ENCODE results near the gene SLC24A3.

SLC24A3 gene

DNA sequence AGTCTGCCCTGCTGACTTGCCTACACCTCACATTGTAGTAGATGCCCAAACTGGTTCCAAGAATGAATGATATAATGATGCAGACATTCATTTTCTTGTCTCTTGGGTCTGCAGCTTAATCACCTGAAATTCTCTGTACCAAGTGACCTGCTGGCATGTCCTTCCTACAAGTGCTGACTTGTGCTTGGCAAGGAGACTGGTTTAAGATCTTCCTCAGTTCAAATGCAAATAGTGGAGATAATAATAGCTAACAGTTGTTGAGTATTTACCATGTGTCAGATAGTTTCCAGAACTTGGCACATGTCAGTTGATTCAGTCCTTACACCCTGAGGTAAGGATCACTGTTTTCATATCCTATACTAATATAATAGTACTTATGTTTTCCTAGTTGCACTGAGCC, 223.4 kb downstream of the SLC24A3 start:
- TF ChIP-seq JUND (IDR thresholded peaks at IDR 0.05; ENCODE audit: low read depth): no peak
- in situ Hi-C loops (cut with HindIII; ENCODE audit: low pct_unique_long_range_greater_than_20kb, low sequenced_read_pairs): no loop called here
- peak in 1 of 2 experiments; percentile 19 for DNase-seq (ENCODE audit: low read depth in 1 of 2, low spot score in 1 of 2)

DNA sequence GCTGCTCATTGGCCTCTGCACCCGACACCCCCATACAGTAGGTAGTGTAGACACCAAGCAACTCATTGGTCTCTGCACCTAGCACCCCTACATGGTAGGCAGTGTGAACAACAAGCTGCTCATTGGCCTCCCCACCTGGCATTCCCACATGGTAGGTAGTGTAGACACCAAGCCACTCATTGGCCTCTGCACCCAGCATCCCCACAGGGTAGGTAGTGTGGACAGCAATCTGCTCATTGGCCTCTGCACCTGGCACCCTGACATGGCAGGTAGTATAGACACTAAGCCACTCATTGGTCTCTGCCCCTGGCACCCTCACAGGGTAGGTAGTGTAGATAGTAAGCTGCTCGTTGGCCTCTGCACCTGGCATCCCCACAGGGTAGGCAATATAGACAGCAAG, 226.0 kb downstream of the SLC24A3 start:
- no peak for TF ChIP-seq JUND (IDR thresholded peaks at IDR 0.05; ENCODE audit: low read depth)
- in situ Hi-C loops (cut with HindIII; ENCODE audit: low pct_unique_long_range_greater_than_20kb, low sequenced_read_pairs): no loop called here
- no peak for DNase-seq (ENCODE audit: low read depth in 1 of 2, low spot score in 1 of 2)

DNA sequence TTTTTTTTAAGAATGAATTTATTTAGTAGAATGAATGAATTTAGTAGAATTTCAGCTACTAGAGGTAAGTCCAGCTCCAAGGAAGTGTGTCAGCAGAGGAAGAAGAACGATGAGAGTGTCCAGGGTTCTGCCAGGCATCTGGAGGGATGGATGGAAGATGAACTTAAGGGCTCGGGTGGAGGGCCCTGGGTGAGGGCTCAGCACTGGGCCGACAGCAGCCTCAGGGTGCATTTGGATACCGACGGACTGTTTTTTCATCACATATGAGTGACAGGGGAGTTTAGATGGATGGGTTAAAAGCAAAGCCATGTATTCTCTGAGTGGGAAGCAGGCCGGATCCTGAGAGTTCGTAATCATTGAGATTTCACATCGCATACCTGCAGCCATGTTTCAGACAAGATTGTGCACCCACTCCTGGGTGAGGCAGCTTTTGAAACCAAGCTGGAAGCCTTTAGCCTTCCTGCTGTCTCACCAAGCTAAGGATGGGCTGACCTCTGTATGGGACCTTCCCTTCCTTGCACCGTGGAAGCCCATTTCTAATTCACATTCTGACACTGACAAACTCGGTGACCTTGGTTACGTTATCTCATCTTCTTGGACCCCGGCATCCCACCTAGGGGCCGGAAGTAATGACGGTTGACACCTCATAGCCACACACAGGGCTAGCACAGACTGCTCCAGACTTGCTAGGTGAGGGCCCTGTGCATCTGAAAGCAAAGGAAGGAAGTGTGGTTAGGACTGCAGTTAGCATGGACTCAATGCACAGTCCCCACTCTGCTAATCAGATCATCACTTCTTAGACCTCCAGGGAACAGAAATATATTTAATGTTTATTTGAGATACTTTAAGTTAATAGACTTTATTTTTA, 228.5 kb downstream of the SLC24A3 start:
- no peak for DNase-seq (ENCODE audit: low read depth in 1 of 2, low spot score in 1 of 2)
- in situ Hi-C loops (cut with HindIII; ENCODE audit: low pct_unique_long_range_greater_than_20kb, low sequenced_read_pairs): no loop called here

GRCh38 chr20:19446246-19446645, 233.8 kb downstream of the SLC24A3 start:
- DNase-seq (ENCODE audit: low read depth in 1 of 2, low spot score in 1 of 2): no peak
- no peak for TF ChIP-seq JUND (IDR thresholded peaks at IDR 0.05; ENCODE audit: low read depth)
- in situ Hi-C loops (cut with HindIII; ENCODE audit: low pct_unique_long_range_greater_than_20kb, low sequenced_read_pairs): no loop called here

More for the DNA sequence above, 228.5 kb downstream of the SLC24A3 start:
- TF ChIP-seq JUND (IDR thresholded peaks at IDR 0.05; ENCODE audit: low read depth): no peak

DNA sequence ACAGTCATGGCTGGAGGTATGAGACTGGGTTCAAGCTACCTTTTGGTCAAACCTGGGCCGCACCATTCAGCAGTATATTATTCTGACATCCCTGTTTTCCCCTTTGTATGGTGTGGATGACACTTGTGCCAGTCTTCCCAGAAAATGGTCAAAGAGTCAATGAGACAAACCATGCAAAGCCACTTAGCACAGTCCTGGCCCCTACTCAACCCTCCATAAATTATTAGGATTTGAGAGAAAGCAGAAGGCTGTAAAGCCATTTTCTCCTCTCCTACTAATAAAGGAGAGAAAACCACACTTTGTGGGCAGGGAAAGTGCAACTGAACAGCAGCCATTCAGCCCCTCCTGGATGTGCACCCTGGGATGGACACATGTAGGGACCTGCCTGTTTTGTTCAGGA, 236.2 kb downstream of the SLC24A3 start:
- no peak for DNase-seq (ENCODE audit: low read depth in 1 of 2, low spot score in 1 of 2)
- in situ Hi-C loops (cut with HindIII; ENCODE audit: low pct_unique_long_range_greater_than_20kb, low sequenced_read_pairs): no loop called here
- no peak for TF ChIP-seq JUND (IDR thresholded peaks at IDR 0.05; ENCODE audit: low read depth)

- in situ Hi-C loops (cut with HindIII; ENCODE audit: low pct_unique_long_range_greater_than_20kb, low sequenced_read_pairs): no loop called here
- no peak for TF ChIP-seq JUND (IDR thresholded peaks at IDR 0.05; ENCODE audit: low read depth)
Observed at GRCh38 chr20:19449051-19449450, 236.6 kb downstream of the SLC24A3 start.

DNA sequence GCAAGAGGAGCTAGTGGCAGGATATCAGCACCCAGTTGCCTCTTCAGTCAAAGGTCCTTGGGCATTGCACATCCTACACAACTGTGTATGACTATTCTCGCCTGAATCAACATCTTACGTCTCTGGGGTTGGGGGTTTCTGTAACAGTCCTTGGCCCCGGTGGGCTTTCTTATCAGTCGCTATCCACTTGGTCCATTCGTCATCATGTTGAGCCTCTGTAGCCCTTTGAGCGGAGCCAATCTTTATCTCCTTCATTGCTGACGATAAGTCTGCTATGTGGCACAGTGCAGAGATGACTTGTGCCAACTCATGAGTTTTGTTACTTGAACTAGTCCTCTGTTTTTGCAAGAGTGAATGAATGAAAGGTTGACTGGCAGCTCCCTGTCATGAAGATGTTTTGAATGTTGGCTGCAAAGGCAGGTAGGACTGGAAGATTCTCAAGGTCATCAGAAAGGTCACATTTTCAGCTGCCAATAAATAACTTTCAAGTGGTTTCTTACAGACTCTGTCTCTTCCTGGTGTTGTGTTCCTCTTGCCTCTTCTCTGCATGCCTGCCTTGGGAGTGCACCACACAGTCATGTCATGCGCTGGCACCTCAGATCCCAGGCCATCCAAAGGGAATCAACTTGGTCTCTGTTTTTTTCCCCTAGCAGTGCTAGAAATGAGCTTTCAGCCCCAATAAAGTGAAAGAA, 238.9 kb downstream of the SLC24A3 start:
- no peak for TF ChIP-seq JUND (IDR thresholded peaks at IDR 0.05; ENCODE audit: low read depth)
- in situ Hi-C loops (cut with HindIII; ENCODE audit: low pct_unique_long_range_greater_than_20kb, low sequenced_read_pairs): no loop called here

More at GRCh38 chr20:19449051-19449450, 236.6 kb downstream of the SLC24A3 start:
- no peak for DNase-seq (ENCODE audit: low read depth in 1 of 2, low spot score in 1 of 2)

GRCh38 chr20:19451923-19452295, 239.5 kb downstream of the SLC24A3 start:
- in situ Hi-C loops (cut with HindIII; ENCODE audit: low pct_unique_long_range_greater_than_20kb, low sequenced_read_pairs): no loop called here
- TF ChIP-seq JUND (IDR thresholded peaks at IDR 0.05; ENCODE audit: low read depth): no peak
- no peak for DNase-seq (ENCODE audit: low read depth in 1 of 2, low spot score in 1 of 2)

More for the DNA sequence above, 238.9 kb downstream of the SLC24A3 start:
- no peak for DNase-seq (ENCODE audit: low read depth in 1 of 2, low spot score in 1 of 2)

DNA sequence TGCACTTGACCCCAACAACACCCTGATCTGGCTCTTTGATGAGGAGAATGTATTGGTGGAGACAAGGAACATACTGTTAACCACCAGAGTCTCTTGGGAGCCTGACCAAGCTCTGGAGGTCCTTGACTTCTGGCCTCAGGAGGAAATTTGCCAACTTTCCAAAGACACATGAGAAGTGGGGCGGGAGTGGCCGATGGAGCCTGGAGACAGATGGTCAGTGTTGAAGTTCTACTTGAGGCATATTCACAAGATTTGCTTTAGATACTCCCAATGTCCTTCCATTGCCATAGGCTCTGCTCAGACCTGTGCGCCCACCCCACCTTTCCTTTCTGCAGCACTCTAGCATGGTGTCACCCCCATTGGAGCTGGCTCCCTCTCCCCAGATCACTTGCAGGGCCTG, 241.0 kb downstream of the SLC24A3 start:
- no peak for TF ChIP-seq JUND (IDR thresholded peaks at IDR 0.05; ENCODE audit: low read depth)
- DNase-seq (ENCODE audit: low read depth in 1 of 2, low spot score in 1 of 2): no peak
- in situ Hi-C loops (cut with HindIII; ENCODE audit: low pct_unique_long_range_greater_than_20kb, low sequenced_read_pairs): no loop called here

GRCh38 chr20:19453862-19454261, 241.4 kb downstream of the SLC24A3 start:
- TF ChIP-seq JUND (IDR thresholded peaks at IDR 0.05; ENCODE audit: low read depth): no peak
- in situ Hi-C loops (cut with HindIII; ENCODE audit: low pct_unique_long_range_greater_than_20kb, low sequenced_read_pairs): no loop called here
- no peak for DNase-seq (ENCODE audit: low read depth in 1 of 2, low spot score in 1 of 2)

- no peak for TF ChIP-seq JUND (IDR thresholded peaks at IDR 0.05; ENCODE audit: low read depth)
Observed at GRCh38 chr20:19456595-19457395, 244.4 kb downstream of the SLC24A3 start.

DNA sequence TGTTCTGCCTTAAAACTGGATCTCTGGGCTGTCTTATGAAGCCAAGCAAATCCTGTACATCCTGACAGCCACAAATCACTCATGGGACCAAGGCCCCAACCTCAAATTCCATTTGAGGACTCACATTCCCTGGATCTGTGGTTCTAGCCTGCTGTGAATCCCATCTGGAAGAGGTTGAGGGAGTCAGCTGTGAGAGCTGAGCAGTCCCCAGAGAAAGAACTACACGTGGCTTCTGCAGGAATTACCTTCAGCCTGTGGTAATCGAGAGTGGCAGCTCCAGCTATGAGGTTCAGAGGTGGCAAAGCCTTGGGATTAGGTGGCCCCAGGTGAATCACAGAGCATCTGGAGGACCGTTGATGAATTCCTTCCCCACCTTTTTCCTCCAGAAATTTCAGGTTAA, 245.2 kb downstream of the SLC24A3 start:
- TF ChIP-seq JUND (IDR thresholded peaks at IDR 0.05; ENCODE audit: low read depth): no peak
- in situ Hi-C loops (cut with HindIII; ENCODE audit: low pct_unique_long_range_greater_than_20kb, low sequenced_read_pairs): no loop called here
- no peak for DNase-seq (ENCODE audit: low read depth in 1 of 2, low spot score in 1 of 2)

More at GRCh38 chr20:19456595-19457395, 244.4 kb downstream of the SLC24A3 start:
- in situ Hi-C loops (cut with HindIII; ENCODE audit: low pct_unique_long_range_greater_than_20kb, low sequenced_read_pairs): no loop called here
- no peak for DNase-seq (ENCODE audit: low read depth in 1 of 2, low spot score in 1 of 2)
